A673 (cell line): ENCODE measurements around the gene SLC39A9.

ENCODE experiments used
- EZH2 ChIP-seq: fragments of 200-600 bp; sonication (generic); IDR thresholded peaks from 2 replicates; pipeline ENCODE4 v1.6.1; 2017; ENCODE audit warnings: borderline replicate concordance, low read depth, mild to moderate bottlenecking, mixed read lengths, antibody characterized with exemption, low read length; ENCODE audit not compliant: poor library complexity, severe bottlenecking
- TF ChIP-seq, protein P1 (sequence below): fragments of 300-800, 200-600 bp; sonication (generic); conservative IDR thresholded peaks from 2 replicates; pipeline ENCODE4 v1.5.1; 2017; ENCODE audit warnings: low read depth, mild to moderate bottlenecking, antibody characterized with exemption, low read length, moderate library complexity, mixed read lengths

DNA sequence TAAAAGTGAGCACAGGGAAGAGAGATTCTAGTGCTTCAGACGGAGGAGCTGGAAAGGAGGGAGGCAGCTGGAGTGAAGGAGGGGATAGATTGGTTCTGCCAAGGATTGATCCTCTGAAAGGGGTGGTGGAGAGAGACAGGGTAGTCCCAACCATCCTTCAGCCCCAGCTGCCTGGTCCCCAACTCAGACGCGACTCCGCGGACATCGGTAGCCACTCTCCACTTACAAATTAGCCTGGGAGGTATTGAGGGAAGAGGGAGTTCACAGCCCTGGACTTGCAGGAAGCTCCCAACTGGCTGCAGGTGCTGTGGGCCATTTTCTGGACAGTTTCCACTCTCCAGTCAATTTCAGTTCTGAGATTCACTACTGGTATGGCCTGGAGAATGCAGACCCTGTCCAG, 87.2 kb downstream of the SLC39A9 start:
- TF ChIP-seq, protein P1, sequence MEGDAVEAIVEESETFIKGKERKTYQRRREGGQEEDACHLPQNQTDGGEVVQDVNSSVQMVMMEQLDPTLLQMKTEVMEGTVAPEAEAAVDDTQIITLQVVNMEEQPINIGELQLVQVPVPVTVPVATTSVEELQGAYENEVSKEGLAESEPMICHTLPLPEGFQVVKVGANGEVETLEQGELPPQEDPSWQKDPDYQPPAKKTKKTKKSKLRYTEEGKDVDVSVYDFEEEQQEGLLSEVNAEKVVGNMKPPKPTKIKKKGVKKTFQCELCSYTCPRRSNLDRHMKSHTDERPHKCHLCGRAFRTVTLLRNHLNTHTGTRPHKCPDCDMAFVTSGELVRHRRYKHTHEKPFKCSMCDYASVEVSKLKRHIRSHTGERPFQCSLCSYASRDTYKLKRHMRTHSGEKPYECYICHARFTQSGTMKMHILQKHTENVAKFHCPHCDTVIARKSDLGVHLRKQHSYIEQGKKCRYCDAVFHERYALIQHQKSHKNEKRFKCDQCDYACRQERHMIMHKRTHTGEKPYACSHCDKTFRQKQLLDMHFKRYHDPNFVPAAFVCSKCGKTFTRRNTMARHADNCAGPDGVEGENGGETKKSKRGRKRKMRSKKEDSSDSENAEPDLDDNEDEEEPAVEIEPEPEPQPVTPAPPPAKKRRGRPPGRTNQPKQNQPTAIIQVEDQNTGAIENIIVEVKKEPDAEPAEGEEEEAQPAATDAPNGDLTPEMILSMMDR, result no peak
- TF ChIP-seq EZH2, result no peak
